HepG2 (cell line): ENCODE measurements around the gene CEBPZOS. TPM values are rescaled to one million over a fixed set of nuclear protein-coding genes. Genes with fewer than 3 reads are reported as not detected.

Experiments used
- ARHGAP35 ChIP-seq: sonication (generic); formaldehyde crosslinking; IDR thresholded peaks from 2 replicates; pipeline ENCODE4 v1.9.0; 2022; ENCODE audit warnings: mild to moderate bottlenecking, inconsistent platforms, moderate library complexity, missing genetic modification reagents, borderline replicate concordance
- BRD4 ChIP-seq: sonication (generic); formaldehyde crosslinking; IDR thresholded peaks from 2 replicates; pipeline ENCODE4 v1.4.0; 2020; ENCODE audit warnings: missing genetic modification reagents
- HNF1A ChIP-seq, 2 experiments: sonication (generic) in 1 of 2; formaldehyde crosslinking in 1 of 2; IDR thresholded peaks; 2 replicates each; pipeline versions ENCODE4 v1.4.0 to v1.6.1; 2016 to 2020; ENCODE audit warnings: borderline replicate concordance in 1 of 2, low read depth in 1 of 2, mild to moderate bottlenecking in 1 of 2, missing genetic modification reagents in 1 of 2
- HNRNPUL1 ChIP-seq: fragments of 200-400 bp; formaldehyde crosslinking; IDR thresholded peaks from 2 replicates; pipeline ENCODE4 v1.6.1; 2017; ENCODE audit warnings: low read depth, mild to moderate bottlenecking, low read length, moderate library complexity
- PLSCR1 ChIP-seq: sonication (generic); formaldehyde crosslinking; IDR thresholded peaks from 2 replicates; pipeline ENCODE4 v1.5.0; 2020; ENCODE audit warnings: missing genetic modification reagents, mild to moderate bottlenecking, borderline replicate concordance
- RNF2 ChIP-seq: fragments of 450-650 bp; conservative IDR thresholded peaks from 2 replicates; pipeline ENCODE4 v1.6.1; 2016; ENCODE audit warnings: low read depth
- SETDB1 ChIP-seq: sonication (generic); formaldehyde crosslinking; IDR thresholded peaks from 2 replicates; pipeline ENCODE4 v1.5.1; 2020; ENCODE audit warnings: missing genetic modification reagents, mild to moderate bottlenecking, borderline replicate concordance
- SNAI1 ChIP-seq: sonication (generic); formaldehyde crosslinking; IDR thresholded peaks from 2 replicates; pipeline ENCODE4 v1.5.0; 2020; ENCODE audit warnings: mild to moderate bottlenecking, missing genetic modification reagents, borderline replicate concordance
- ZBTB25 ChIP-seq: IDR thresholded peaks from 2 replicates; pipeline ENCODE4 v1.6.1; 2018; ENCODE audit warnings: missing genetic modification reagents
- ZBTB38 ChIP-seq: sonication (generic); formaldehyde crosslinking; IDR thresholded peaks from 2 replicates; pipeline ENCODE4 v1.5.1; 2020; ENCODE audit warnings: mild to moderate bottlenecking, missing genetic modification reagents
- ZFY ChIP-seq: sonication (generic); formaldehyde crosslinking; IDR thresholded peaks from 2 replicates; pipeline ENCODE4 v1.4.0; 2020; ENCODE audit warnings: missing genetic modification reagents
- ZMYM2 ChIP-seq: sonication (generic); formaldehyde crosslinking; IDR thresholded peaks from 2 replicates; pipeline ENCODE4 v1.8.0; 2022; ENCODE audit warnings: mild to moderate bottlenecking, missing genetic modification reagents
- ZNF34 ChIP-seq: sonication (generic); formaldehyde crosslinking; IDR thresholded peaks from 2 replicates; pipeline ENCODE4 v1.4.0; 2020; ENCODE audit warnings: mild to moderate bottlenecking, missing genetic modification reagents, borderline replicate concordance
- ZNF619 ChIP-seq: sonication (generic); formaldehyde crosslinking; IDR thresholded peaks from 2 replicates; pipeline ENCODE4 v1.4.0; 2020; ENCODE audit warnings: mild to moderate bottlenecking, missing genetic modification reagents
- ZNF670 ChIP-seq: sonication (generic); formaldehyde crosslinking; IDR thresholded peaks from 2 replicates; pipeline ENCODE4 v1.8.0; 2022; ENCODE audit warnings: mild to moderate bottlenecking, missing genetic modification reagents, borderline replicate concordance
- ZNF747 ChIP-seq: sonication (generic); formaldehyde crosslinking; IDR thresholded peaks from 2 replicates; pipeline ENCODE4 v1.8.1; 2023; ENCODE audit warnings: missing genetic modification reagents, mild to moderate bottlenecking, borderline replicate concordance
- ZNF782 ChIP-seq: sonication (generic); formaldehyde crosslinking; IDR thresholded peaks from 2 replicates; pipeline ENCODE4 v1.4.0; 2020; ENCODE audit warnings: missing genetic modification reagents, mild to moderate bottlenecking, borderline replicate concordance
- polyA plus RNA-seq, 8 experiments: library from polyadenylated mRNA; depleted of rRNA in 3 of 8; stranded (reverse) in 7 of 8; unstranded in 1 of 8; fragments of >200 nt; fragmentation: Illumina TruSeq in 4 of 8; extraction: Trizol in 4 of 8; gene quantifications; 2 replicates each; pipeline versions ENCODE4 v1.2.1 to v1.2.3, GENCODE V29; 2011 to 2016; ENCODE audit warnings: low read depth in 4 of 8, missing spikeins in 1 of 8, mixed read lengths in 1 of 8; ENCODE audit not compliant: insufficient read depth in 1 of 8
- total RNA-seq, 5 experiments: library from RNA; depleted of rRNA; stranded (reverse); fragments of >200 nt; fragmentation: Illumina TruSeq; extraction: Trizol; gene quantifications; 2 replicates each; pipeline ENCODE4 v1.2.3, GENCODE V29; 2016; ENCODE audit warnings: low read depth in 1 of 5
- TF ChIP-seq, protein P1 (sequence below): sonication (generic); formaldehyde crosslinking; IDR thresholded peaks from 2 replicates; pipeline ENCODE4 v1.5.1; 2020; ENCODE audit warnings: mild to moderate bottlenecking, missing genetic modification reagents

Gene CEBPZOS
- total and polyA plus RNA-seq, 2 of the 13 experiments (the other 11 are each of a cell fraction or from before 2014, with no cell fraction given) = 18.6 to 44.7 TPM

GRCh38 chr2:37231241-37232130 lies 35.2 kb downstream of the CEBPZOS start, which contains the start of the genes CEBPZ and NDUFAF7 (continued):
- TF ChIP-seq ZBTB38 (CRISPR knock-in tag) = no peak; the same call in 1 of the 2 replicates
- TF ChIP-seq PLSCR1 (CRISPR knock-in tag) = peak; percentile 88; the same call in 1 of the 2 replicates
- peak; percentile 88; the same call in 1 of the 2 replicates for TF ChIP-seq BRD4 (CRISPR knock-in tag)
- no peak; the same call in 1 of the 2 replicates for TF ChIP-seq ZNF34 (CRISPR knock-in tag)
- peak; percentile 98 for TF ChIP-seq ZNF670
- TF ChIP-seq, protein P1, sequence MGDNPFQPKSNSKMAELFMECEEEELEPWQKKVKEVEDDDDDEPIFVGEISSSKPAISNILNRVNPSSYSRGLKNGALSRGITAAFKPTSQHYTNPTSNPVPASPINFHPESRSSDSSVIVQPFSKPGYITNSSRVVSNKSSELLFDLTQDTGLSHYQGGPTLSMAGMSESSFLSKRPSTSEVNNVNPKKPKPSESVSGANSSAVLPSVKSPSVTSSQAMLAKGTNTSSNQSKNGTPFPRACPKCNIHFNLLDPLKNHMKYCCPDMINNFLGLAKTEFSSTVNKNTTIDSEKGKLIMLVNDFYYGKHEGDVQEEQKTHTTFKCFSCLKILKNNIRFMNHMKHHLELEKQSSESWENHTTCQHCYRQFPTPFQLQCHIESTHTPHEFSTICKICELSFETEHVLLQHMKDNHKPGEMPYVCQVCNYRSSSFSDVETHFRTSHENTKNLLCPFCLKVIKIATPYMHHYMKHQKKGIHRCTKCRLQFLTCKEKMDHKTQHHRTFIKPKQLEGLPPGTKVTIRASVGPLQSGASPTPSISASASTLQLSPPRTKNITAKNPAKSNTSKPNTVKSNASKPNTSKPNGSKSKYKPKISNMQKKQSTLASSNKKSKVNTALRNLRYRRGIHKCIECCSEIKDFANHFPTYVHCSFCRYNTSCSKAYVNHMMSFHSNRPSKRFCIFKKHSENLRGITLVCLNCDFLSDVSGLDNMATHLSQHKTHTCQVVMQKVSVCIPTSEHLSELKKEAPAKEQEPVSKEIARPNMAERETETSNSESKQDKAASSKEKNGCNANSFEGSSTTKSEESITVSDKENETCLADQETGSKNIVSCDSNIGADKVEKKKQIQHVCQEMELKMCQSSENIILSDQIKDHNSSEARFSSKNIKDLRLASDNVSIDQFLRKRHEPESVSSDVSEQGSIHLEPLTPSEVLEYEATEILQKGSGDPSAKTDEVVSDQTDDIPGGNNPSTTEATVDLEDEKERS (CRISPR knock-in tag) = peak; percentile 84
- TF ChIP-seq HNRNPUL1 = no peak
- TF ChIP-seq ZNF747 = peak; percentile 88; the same call in 1 of the 2 replicates
- peak; percentile 66 for TF ChIP-seq ZBTB25 (CRISPR knock-in tag)
- peak; percentile 67 for TF ChIP-seq ZFY (CRISPR knock-in tag)
- no peak for TF ChIP-seq ZMYM2
- peak; percentile 92 for TF ChIP-seq ZNF619 (CRISPR knock-in tag)
- no peak; the same call in 1 of the 2 replicates for TF ChIP-seq ZNF782
- TF ChIP-seq SNAI1 (CRISPR knock-in tag) = peak; percentile 95
- TF ChIP-seq RNF2 = peak; percentile 89
- TF ChIP-seq HNF1A (IDR thresholded peaks at IDR 0.05; ENCODE audit: low read depth) = peak; percentile 30; the same call in 1 of the 2 replicates
- TF ChIP-seq HNF1A (CRISPR knock-in tag; IDR thresholded peaks at IDR 0.05; ENCODE audit: borderline replicate concordance) = peak; percentile 56; the same call in 1 of the 2 replicates
- peak; percentile 68; the same call in 1 of the 2 replicates for TF ChIP-seq SETDB1
- no peak; the same call in 1 of the 2 replicates for TF ChIP-seq ARHGAP35 (CRISPR knock-in tag)
